Activated B cell treated with CpG ODN at 0.5 μM for 24 hours (primary cell): ENCODE data around the gene SLC39A9. TPM values are rescaled to one million over a fixed set of nuclear protein-coding genes. Genes with fewer than 3 reads are reported as not detected.

Experiments
- ATAC-seq: fragments of 200-7000 bp; cut with Tn5 transposase; one replicate; pipeline ENCODE4 v1.10.0; 2021; ENCODE audit warnings: low read depth, mild to moderate bottlenecking, moderate library complexity
- CTCF ChIA-PET: fragments of 350-600 bp; sonication (Branson Sonifier 250); formaldehyde crosslinking; loops from one replicate; lab custom pipeline; 2021; ENCODE audit warnings: antibody characterized with exemption; lab: Charles Lee
- POLR2A ChIA-PET: fragments of 350-600 bp; sonication (Branson Sonifier 250); formaldehyde crosslinking; loops from one replicate; lab custom pipeline; 2021; ENCODE audit warnings: antibody characterized with exemption; lab: Charles Lee
- DNase-seq: peaks from one replicate; pipeline ENCODE4 v3.0.0; 2022
- H3K27ac Mint-ChIP-seq: one replicate; pipeline ENCODE4 v1.8.0; 2020; ENCODE audit warnings: mixed read lengths
- H3K27me3 Mint-ChIP-seq: one replicate; pipeline ENCODE4 v1.8.0; 2021; ENCODE audit warnings: mixed read lengths
- H3K36me3 Mint-ChIP-seq: one replicate; pipeline ENCODE4 v1.8.0; 2021; ENCODE audit warnings: low read depth, mixed read lengths
- H3K4me1 Mint-ChIP-seq: one replicate; pipeline ENCODE4 v1.8.0; 2021; ENCODE audit warnings: mixed read lengths
- H3K4me3 Mint-ChIP-seq: one replicate; pipeline ENCODE4 v1.8.0; 2020; ENCODE audit warnings: mild to moderate bottlenecking, mixed read lengths
- H3K9me3 Mint-ChIP-seq: one replicate; pipeline ENCODE4 v1.8.0; 2020; ENCODE audit warnings: mixed read lengths
- intact Hi-C: fragments of 100-400 bp; cut with micrococcal nuclease; formaldehyde crosslinking; loops from one replicate; pipeline ENCODE4 v1.15.1; 2024
- total RNA-seq: library from RNA; stranded (reverse); gene quantifications from 2 replicates; pipeline ENCODE4 v1.2.3, GENCODE V29; 2022
- TF ChIP-seq, protein P1 (sequence below): fragments of 200-600 bp; IDR thresholded peaks from one replicate; pipeline ENCODE4 v1.8.0; 2022; ENCODE audit warnings: antibody characterized with exemption, mild to moderate bottlenecking

Gene SLC39A9
- total RNA-seq, 1 donor from 2014 or later, result 54.5 TPM

- no peak overlapping the region for H3K27ac Mint-ChIP-seq
- ChIA-PET POLR2A (interaction anchor here (0.6 kb wide), 1 partner anchor 709 kb away, joined by 4 read pairs; no protein-coding TSS in a partner anchor), CTCF (no interaction called here)
- H3K4me3 Mint-ChIP-seq, result no peak overlapping the region
- H3K36me3 Mint-ChIP-seq, result no peaks in the 10 kb centered on the region
- no peaks in the 10 kb centered on the region for H3K4me1 Mint-ChIP-seq
- H3K9me3 Mint-ChIP-seq, result no peaks in the 10 kb centered on the region
- DNase-seq (no peak), ATAC-seq (no peak)
- intact Hi-C loops, result no loop called here
- H3K27me3 Mint-ChIP-seq, result peaks cover 7% of the 10 kb centered on the region
- TF ChIP-seq, protein P1, sequence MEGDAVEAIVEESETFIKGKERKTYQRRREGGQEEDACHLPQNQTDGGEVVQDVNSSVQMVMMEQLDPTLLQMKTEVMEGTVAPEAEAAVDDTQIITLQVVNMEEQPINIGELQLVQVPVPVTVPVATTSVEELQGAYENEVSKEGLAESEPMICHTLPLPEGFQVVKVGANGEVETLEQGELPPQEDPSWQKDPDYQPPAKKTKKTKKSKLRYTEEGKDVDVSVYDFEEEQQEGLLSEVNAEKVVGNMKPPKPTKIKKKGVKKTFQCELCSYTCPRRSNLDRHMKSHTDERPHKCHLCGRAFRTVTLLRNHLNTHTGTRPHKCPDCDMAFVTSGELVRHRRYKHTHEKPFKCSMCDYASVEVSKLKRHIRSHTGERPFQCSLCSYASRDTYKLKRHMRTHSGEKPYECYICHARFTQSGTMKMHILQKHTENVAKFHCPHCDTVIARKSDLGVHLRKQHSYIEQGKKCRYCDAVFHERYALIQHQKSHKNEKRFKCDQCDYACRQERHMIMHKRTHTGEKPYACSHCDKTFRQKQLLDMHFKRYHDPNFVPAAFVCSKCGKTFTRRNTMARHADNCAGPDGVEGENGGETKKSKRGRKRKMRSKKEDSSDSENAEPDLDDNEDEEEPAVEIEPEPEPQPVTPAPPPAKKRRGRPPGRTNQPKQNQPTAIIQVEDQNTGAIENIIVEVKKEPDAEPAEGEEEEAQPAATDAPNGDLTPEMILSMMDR, result no peak
Measured at GRCh38 chr14:69501423-69501838, 102.9 kb downstream of the SLC39A9 start.

DNA sequence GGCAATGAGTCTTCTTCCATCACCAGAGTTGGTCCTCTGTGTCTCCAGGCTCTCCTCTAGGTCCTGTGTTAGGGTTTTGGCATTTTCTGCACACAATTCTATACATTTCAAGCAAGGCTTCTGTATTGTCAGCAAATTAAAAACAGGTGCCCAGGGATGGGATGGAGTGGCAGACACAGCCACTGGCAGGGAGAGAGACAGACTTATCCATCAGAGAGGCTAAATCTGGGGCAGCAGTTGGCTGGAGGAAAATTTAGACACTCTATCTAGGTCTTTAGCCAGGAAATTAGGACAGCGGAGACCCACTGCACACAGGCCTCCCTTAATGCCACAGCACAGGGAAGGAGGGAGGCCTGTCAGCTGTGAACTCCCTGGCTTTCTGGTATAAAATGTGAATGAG is 106.3 kb downstream of the SLC39A9 start:
- intact Hi-C loops, result no loop called here
- Mint-ChIP-seq H3K27me3 (peaks cover 11% of the 10 kb centered on the region), H3K9me3 (no peaks in the 10 kb centered on the region), H3K4me1 (no peaks in the 10 kb centered on the region), H3K27ac (no peak overlapping the region), H3K36me3 (no peaks in the 10 kb centered on the region), H3K4me3 (no peak overlapping the region)
- ChIA-PET CTCF (no interaction called here), POLR2A (no interaction called here)
- ATAC-seq (no peak), DNase-seq (no peak)
- TF ChIP-seq, protein P1, result no peak

DNA sequence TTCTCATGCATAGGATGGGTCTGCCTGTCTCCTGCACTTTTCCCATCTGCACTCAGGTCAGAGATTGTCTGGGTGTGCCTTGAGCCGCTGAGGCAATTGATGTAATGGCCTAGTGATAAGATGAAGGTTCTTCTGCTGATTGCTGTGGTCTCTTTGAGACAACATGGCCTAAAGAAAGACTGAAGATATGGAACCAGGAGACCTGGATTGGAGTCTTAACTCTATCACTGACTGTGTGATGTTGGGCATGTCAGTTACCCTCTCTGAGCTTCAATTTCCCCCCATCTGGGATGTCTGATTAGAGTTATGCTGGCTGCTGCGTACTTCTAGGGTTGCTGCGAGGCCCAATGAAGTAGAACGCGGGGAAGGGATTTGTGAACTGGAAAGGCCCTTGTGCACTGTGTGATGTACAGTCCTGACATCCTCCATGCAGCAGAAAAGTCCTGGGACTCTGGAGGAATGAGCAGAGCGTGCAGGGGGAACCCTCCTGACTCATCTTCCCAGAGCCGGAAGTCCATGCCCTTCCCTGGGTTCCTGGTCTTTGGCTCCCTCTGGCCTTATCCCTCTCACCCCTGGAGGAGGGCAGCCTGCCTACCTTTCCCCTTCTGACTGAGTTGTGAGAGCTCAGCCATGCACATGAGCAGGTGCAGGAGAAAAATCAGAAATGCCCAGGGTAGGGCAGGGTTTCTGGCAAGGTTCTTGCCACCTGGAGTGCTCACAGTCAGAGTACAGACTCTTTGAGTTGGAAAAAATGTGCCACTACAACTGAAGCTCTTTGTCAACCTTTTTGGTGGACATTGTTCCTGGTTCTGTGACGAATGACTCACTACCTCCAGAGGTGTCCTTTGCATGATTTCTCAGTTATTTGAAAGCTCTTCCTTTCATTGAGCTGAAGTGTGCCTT is 107.1 kb downstream of the SLC39A9 start:
- no peaks in the 10 kb centered on the region for H3K36me3 Mint-ChIP-seq
- ATAC-seq (no peak), DNase-seq (no peak)
- no peak overlapping the region for H3K27ac Mint-ChIP-seq
- no peak overlapping the region for H3K4me3 Mint-ChIP-seq
- no peaks in the 10 kb centered on the region for H3K9me3 Mint-ChIP-seq
- H3K27me3 Mint-ChIP-seq, result peaks cover 8% of the 10 kb centered on the region
- intact Hi-C loops, result no loop called here
- CTCF ChIA-PET, result no interaction called here
- POLR2A ChIA-PET, result no interaction called here
- no peaks in the 10 kb centered on the region for H3K4me1 Mint-ChIP-seq
- TF ChIP-seq, protein P1, result no peak

- CTCF ChIA-PET, result no interaction called here
- DNase-seq (no peak), ATAC-seq (no peak)
- H3K36me3 Mint-ChIP-seq, result no peaks in the 10 kb centered on the region
- no peak overlapping the region for H3K27ac Mint-ChIP-seq
- peaks cover 7% of the 10 kb centered on the region for H3K27me3 Mint-ChIP-seq
- H3K4me3 Mint-ChIP-seq, result no peak overlapping the region
- no peaks in the 10 kb centered on the region for H3K9me3 Mint-ChIP-seq
- POLR2A ChIA-PET, result no interaction called here
- no peaks in the 10 kb centered on the region for H3K4me1 Mint-ChIP-seq
- intact Hi-C loops, result no loop called here
- TF ChIP-seq, protein P1, result no peak
Measured at GRCh38 chr14:69506241-69506595, 107.7 kb downstream of the SLC39A9 start.

Other genes with a start within 250 kb of the SLC39A9 start
- 44.4 and 50.8 TPM in 2 replicates for gene DCAF5, start 245.6 kb upstream of the SLC39A9 start, total RNA-seq
- gene EXD2, start 207.2 kb upstream of the SLC39A9 start, total RNA-seq, result 5.2 and 6.9 TPM in 2 replicates
- gene GALNT16, start 138.5 kb upstream of the SLC39A9 start, total RNA-seq, result 0.56 and 1.2 TPM in 2 replicates
- 252 and 273 TPM in 2 replicates for gene ERH, start 393 bp upstream of the SLC39A9 start, total RNA-seq
- gene PLEKHD1, start 86.0 kb downstream of the SLC39A9 start, total RNA-seq, result 0.22 and 0.24 TPM in 2 replicates
- 0.05 TPM in 1 of 2 replicates, not detected in the other for gene CCDC177, start 176.2 kb downstream of the SLC39A9 start, total RNA-seq
- 63.5 and 67.1 TPM in 2 replicates for gene SUSD6, start 212.9 kb downstream of the SLC39A9 start, total RNA-seq